IPS-18a (cell line): Measurements from ENCODE around the gene NT5DC4.

Experiments
- H3K27ac ChIP-seq: one replicate; pipeline ENCODE4 v1.5.1; 2013; ENCODE audit warnings: low read length
- H3K27me3 ChIP-seq: one replicate; pipeline ENCODE4 v1.6.1; 2013; ENCODE audit warnings: mild to moderate bottlenecking, low read length; ENCODE audit not compliant: control insufficient read depth, insufficient read depth
- H3K36me3 ChIP-seq: one replicate; pipeline ENCODE4 v1.6.1; 2013; ENCODE audit warnings: low read depth, low read length; ENCODE audit not compliant: control insufficient read depth
- H3K4me1 ChIP-seq: one replicate; pipeline ENCODE4 v1.6.1; 2013; ENCODE audit warnings: low read depth, low read length; ENCODE audit not compliant: control insufficient read depth
- H3K4me3 ChIP-seq: one replicate; pipeline ENCODE4 v1.5.1; 2013; ENCODE audit warnings: low read length
- H3K9ac ChIP-seq: one replicate; pipeline ENCODE4 v1.6.1; 2013; ENCODE audit warnings: mild to moderate bottlenecking, low read length, moderate library complexity
- H3K9me3 ChIP-seq: one replicate; pipeline ENCODE4 v1.6.1; 2013; ENCODE audit warnings: low read depth, low read length; ENCODE audit not compliant: control insufficient read depth

Gene NT5DC4

GRCh38 chr2:112687522-112687921 lies 33.3 kb upstream of the NT5DC4 start:
- no peaks in the 10 kb centered on the region for H3K9me3 ChIP-seq
- no peaks in the 10 kb centered on the region for H3K27me3 ChIP-seq
- H3K4me1 ChIP-seq, result peaks cover 3% of the 10 kb centered on the region
- H3K27ac ChIP-seq, result no peak overlapping the region
- no peak overlapping the region for H3K9ac ChIP-seq
- H3K4me3 ChIP-seq, result no peak overlapping the region
- H3K36me3 ChIP-seq, result no peaks in the 10 kb centered on the region

- no peaks in the 10 kb centered on the region for H3K36me3 ChIP-seq
- no peak overlapping the region for H3K9ac ChIP-seq
- no peak overlapping the region for H3K4me3 ChIP-seq
- H3K4me1 ChIP-seq, result peaks cover 3% of the 10 kb centered on the region
- no peaks in the 10 kb centered on the region for H3K9me3 ChIP-seq
- no peaks in the 10 kb centered on the region for H3K27me3 ChIP-seq
- no peak overlapping the region for H3K27ac ChIP-seq
These were observed 32.5 kb upstream of the NT5DC4 start for GRCh38 chr2:112688086-112688880.

GRCh38 chr2:112690853-112691401 lies 29.9 kb upstream of the NT5DC4 start:
- Histone ChIP-seq H3K27me3 (no peaks in the 10 kb centered on the region), H3K27ac (no peak overlapping the region), H3K9me3 (no peaks in the 10 kb centered on the region)

GRCh38 chr2:112691881-112692281 lies 28.9 kb upstream of the NT5DC4 start:
- no peak overlapping the region for H3K9ac ChIP-seq

More at GRCh38 chr2:112690853-112691401, 29.9 kb upstream of the NT5DC4 start:
- no peak overlapping the region for H3K4me3 ChIP-seq
- H3K9ac ChIP-seq, result no peak overlapping the region
- H3K4me1 ChIP-seq, result peaks cover 3% of the 10 kb centered on the region
- no peaks in the 10 kb centered on the region for H3K36me3 ChIP-seq

GRCh38 chr2:112692495-112692911 lies 28.3 kb upstream of the NT5DC4 start:
- H3K27ac ChIP-seq, result no peak overlapping the region
- no peaks in the 10 kb centered on the region for H3K9me3 ChIP-seq
- no peak overlapping the region for H3K4me3 ChIP-seq
- H3K4me1 ChIP-seq, result peaks cover 3% of the 10 kb centered on the region
- H3K36me3 ChIP-seq, result no peaks in the 10 kb centered on the region
- no peak overlapping the region for H3K9ac ChIP-seq
- no peaks in the 10 kb centered on the region for H3K27me3 ChIP-seq

More at GRCh38 chr2:112691881-112692281, 28.9 kb upstream of the NT5DC4 start:
- Histone ChIP-seq H3K4me3 (no peak overlapping the region), H3K27me3 (no peaks in the 10 kb centered on the region), H3K4me1 (peaks cover 3% of the 10 kb centered on the region), H3K36me3 (no peaks in the 10 kb centered on the region), H3K27ac (no peak overlapping the region), H3K9me3 (no peaks in the 10 kb centered on the region)

GRCh38 chr2:112692918-112693317 lies 27.9 kb upstream of the NT5DC4 start:
- Histone ChIP-seq H3K36me3 (no peaks in the 10 kb centered on the region), H3K4me3 (no peak overlapping the region), H3K9me3 (no peaks in the 10 kb centered on the region), H3K4me1 (peaks cover 3% of the 10 kb centered on the region), H3K27me3 (no peaks in the 10 kb centered on the region), H3K9ac (no peak overlapping the region), H3K27ac (no peak overlapping the region)

GRCh38 chr2:112693596-112693995 lies 27.2 kb upstream of the NT5DC4 start:
- peaks cover 3% of the 10 kb centered on the region for H3K4me1 ChIP-seq
- no peaks in the 10 kb centered on the region for H3K36me3 ChIP-seq
- no peak overlapping the region for H3K4me3 ChIP-seq
- no peak overlapping the region for H3K9ac ChIP-seq
- no peaks in the 10 kb centered on the region for H3K9me3 ChIP-seq
- H3K27ac ChIP-seq, result no peak overlapping the region
- no peaks in the 10 kb centered on the region for H3K27me3 ChIP-seq

GRCh38 chr2:112694182-112694581 lies 26.6 kb upstream of the NT5DC4 start:
- Histone ChIP-seq H3K36me3 (no peaks in the 10 kb centered on the region), H3K27ac (no peak overlapping the region), H3K4me1 (peaks cover 3% of the 10 kb centered on the region), H3K9me3 (no peaks in the 10 kb centered on the region), H3K4me3 (no peak overlapping the region), H3K27me3 (no peaks in the 10 kb centered on the region), H3K9ac (no peak overlapping the region)

GRCh38 chr2:112698834-112699515 lies 21.8 kb upstream of the NT5DC4 start:
- Histone ChIP-seq H3K27ac (no peak overlapping the region), H3K4me1 (no peaks in the 10 kb centered on the region), H3K4me3 (no peak overlapping the region), H3K9ac (no peak overlapping the region), H3K9me3 (no peaks in the 10 kb centered on the region), H3K36me3 (no peaks in the 10 kb centered on the region), H3K27me3 (no peaks in the 10 kb centered on the region)

- no peak overlapping the region for H3K27ac ChIP-seq
These were observed 20.7 kb upstream of the NT5DC4 start for GRCh38 chr2:112699984-112700667.

GRCh38 chr2:112701052-112701451 lies 19.8 kb upstream of the NT5DC4 start:
- Histone ChIP-seq H3K4me1 (no peaks in the 10 kb centered on the region), H3K27me3 (no peaks in the 10 kb centered on the region), H3K4me3 (no peak overlapping the region), H3K9me3 (no peaks in the 10 kb centered on the region), H3K36me3 (no peaks in the 10 kb centered on the region), H3K27ac (no peak overlapping the region), H3K9ac (no peak overlapping the region)

More at GRCh38 chr2:112699984-112700667, 20.7 kb upstream of the NT5DC4 start:
- Histone ChIP-seq H3K36me3 (no peaks in the 10 kb centered on the region), H3K9me3 (no peaks in the 10 kb centered on the region), H3K4me1 (no peaks in the 10 kb centered on the region), H3K27me3 (no peaks in the 10 kb centered on the region), H3K9ac (no peak overlapping the region), H3K4me3 (no peak overlapping the region)
